Adipocyte (in vitro differentiated cells): ENCODE data around the gene SMAD1.
A peak's percentile ranks its signal among the peaks of the same experiment; 100 is the strongest.

Experiments used
- DNase-seq: peaks from one replicate; pipeline ENCODE4 v3.0.0-alpha.2; 2015; ENCODE audit warnings: low read depth
- H3K27me3 ChIP-seq: replicated peaks from 2 replicates; pipeline ENCODE4 v1.7.0; 2013; ENCODE audit warnings: mild to moderate bottlenecking, low read length, moderate library complexity; ENCODE audit not compliant: control insufficient read depth, insufficient read depth
- H3K36me3 ChIP-seq: 2 replicates; pipeline ENCODE4 v1.7.0; 2013; ENCODE audit warnings: low read length, mild to moderate bottlenecking, moderate library complexity; ENCODE audit not compliant: control insufficient read depth, insufficient read depth, severe bottlenecking
- H3K4me1 ChIP-seq: 2 replicates; pipeline ENCODE4 v1.7.0; 2013; ENCODE audit warnings: mild to moderate bottlenecking, low read length, moderate library complexity; ENCODE audit not compliant: control insufficient read depth, insufficient read depth
- H3K4me3 ChIP-seq: 2 replicates; pipeline ENCODE4 v1.7.0; 2013; ENCODE audit warnings: mild to moderate bottlenecking, low read length, moderate library complexity
- H3K9ac ChIP-seq: 2 replicates; pipeline ENCODE4 v1.7.0; 2013; ENCODE audit warnings: mild to moderate bottlenecking, low read length, moderate library complexity
- H3K9me3 ChIP-seq: 2 replicates; pipeline ENCODE4 v1.7.0; 2013; ENCODE audit warnings: mild to moderate bottlenecking, low read length, moderate library complexity; ENCODE audit not compliant: control insufficient read depth

Gene SMAD1

DNA sequence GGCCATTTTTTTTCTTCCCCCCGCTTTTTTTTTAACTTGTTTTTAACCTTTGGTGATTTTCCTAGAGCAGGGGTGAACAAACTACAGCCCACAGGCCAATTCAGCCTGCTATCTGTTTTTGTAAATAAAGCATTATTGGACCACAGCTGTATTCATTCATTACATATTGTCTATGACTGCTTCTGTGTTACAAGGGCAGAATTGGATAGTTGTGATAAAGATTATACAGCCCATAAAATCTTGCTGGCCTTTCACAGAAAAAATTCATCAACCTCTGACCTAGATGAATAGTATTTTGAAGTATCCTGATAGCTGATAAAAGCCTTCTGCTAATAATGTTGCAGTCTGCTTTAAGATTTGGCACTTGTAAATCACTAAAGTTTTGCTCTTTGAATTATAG is 63.4 kb downstream of the SMAD1 start:
- H3K27me3 ChIP-seq = no peaks in the 10 kb centered on the region
- H3K4me1 ChIP-seq = peaks cover 18% of the 10 kb centered on the region
- no peak overlapping the region for H3K4me3 ChIP-seq
- H3K9me3 ChIP-seq = no peaks in the 10 kb centered on the region
- peaks cover 21% of the 10 kb centered on the region for H3K36me3 ChIP-seq
- peak; percentile 11 for DNase-seq
- no peak overlapping the region for H3K9ac ChIP-seq

DNA sequence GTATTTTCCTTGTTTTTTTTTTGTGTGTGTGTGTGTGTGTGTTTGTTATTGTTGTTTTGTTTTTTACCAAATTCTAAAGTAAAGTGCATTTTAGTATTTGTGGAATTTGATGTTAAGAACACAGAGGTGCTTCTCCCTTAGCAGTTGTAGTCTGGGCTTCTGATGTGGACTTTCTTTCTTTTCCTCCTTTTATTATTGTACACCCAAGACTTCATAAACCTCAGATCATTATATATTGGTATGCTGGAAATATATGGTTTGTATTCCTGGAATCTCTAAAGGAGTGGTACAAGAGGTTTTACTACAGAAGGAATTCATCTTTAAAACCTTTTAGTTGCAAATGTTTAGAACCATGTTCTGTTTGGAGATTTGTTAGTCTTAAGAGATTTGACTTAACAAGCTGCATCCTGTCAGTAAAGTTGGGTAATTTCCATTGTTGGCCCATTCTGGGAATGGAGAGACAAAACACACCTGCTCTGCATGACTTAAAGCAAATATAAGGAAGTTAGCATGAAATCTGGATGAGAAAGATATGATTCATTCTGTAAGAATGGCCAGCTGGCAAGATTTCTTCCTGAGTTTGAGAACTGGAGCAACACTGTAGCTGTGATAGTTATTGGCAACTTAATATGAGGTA is 64.0 kb downstream of the SMAD1 start:
- Histone ChIP-seq H3K4me1 (peaks cover 18% of the 10 kb centered on the region), H3K27me3 (no peaks in the 10 kb centered on the region), H3K36me3 (peaks cover 21% of the 10 kb centered on the region), H3K4me3 (no peak overlapping the region), H3K9me3 (no peaks in the 10 kb centered on the region), H3K9ac (no peak overlapping the region)
- DNase-seq = peak; percentile 91

GRCh38 chr4:145546175-145546915 is 64.7 kb downstream of the SMAD1 start:
- no peaks in the 10 kb centered on the region for H3K27me3 ChIP-seq
- no peaks in the 10 kb centered on the region for H3K9me3 ChIP-seq
- peak; percentile 34 for DNase-seq
- H3K4me3 ChIP-seq = no peak overlapping the region
- peaks cover 14% of the 10 kb centered on the region for H3K4me1 ChIP-seq
- H3K36me3 ChIP-seq = peaks cover 21% of the 10 kb centered on the region
- H3K9ac ChIP-seq = no peak overlapping the region

GRCh38 chr4:145551660-145552059 is 70.0 kb downstream of the SMAD1 start:
- H3K4me3 ChIP-seq = no peak overlapping the region
- no peak overlapping the region for H3K9ac ChIP-seq
- no peaks in the 10 kb centered on the region for H3K9me3 ChIP-seq
- H3K36me3 ChIP-seq = peaks cover 21% of the 10 kb centered on the region
- H3K27me3 ChIP-seq = no peaks in the 10 kb centered on the region
- no peaks in the 10 kb centered on the region for H3K4me1 ChIP-seq
- no peak for DNase-seq

- Histone ChIP-seq H3K9me3 (no peaks in the 10 kb centered on the region), H3K36me3 (peaks cover 22% of the 10 kb centered on the region), H3K9ac (no peak overlapping the region), H3K4me1 (no peaks in the 10 kb centered on the region), H3K27me3 (no peaks in the 10 kb centered on the region), H3K4me3 (no peak overlapping the region)
- no peak for DNase-seq
These were observed 70.6 kb downstream of the SMAD1 start for GRCh38 chr4:145552181-145552822.

- H3K4me3 ChIP-seq = no peak overlapping the region
- H3K9ac ChIP-seq = no peak overlapping the region
- no peaks in the 10 kb centered on the region for H3K4me1 ChIP-seq
- DNase-seq = no peak
- H3K9me3 ChIP-seq = no peaks in the 10 kb centered on the region
- no peaks in the 10 kb centered on the region for H3K27me3 ChIP-seq
- H3K36me3 ChIP-seq = peaks cover 17% of the 10 kb centered on the region
These were observed 71.7 kb downstream of the SMAD1 start for GRCh38 chr4:145553375-145553774.

DNA sequence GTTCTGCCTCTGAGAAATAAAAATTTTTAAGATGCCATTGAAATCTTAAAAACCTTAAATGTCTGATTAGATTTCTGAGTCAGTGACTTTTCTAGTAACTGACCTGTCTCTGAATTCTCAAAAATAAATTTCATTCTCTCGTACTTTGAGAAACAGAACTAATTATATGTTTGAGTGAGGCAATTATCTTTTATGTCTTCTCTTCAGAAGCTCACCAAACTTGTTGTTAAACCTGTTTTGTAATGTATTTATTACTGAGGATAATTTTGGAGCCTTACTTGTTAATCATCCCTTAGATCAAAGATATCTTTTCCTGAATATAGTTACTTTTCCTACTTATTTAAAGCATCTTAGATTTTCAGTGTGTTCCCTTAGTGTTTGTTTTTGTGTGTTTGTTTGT is 73.0 kb downstream of the SMAD1 start:
- no peaks in the 10 kb centered on the region for H3K9me3 ChIP-seq
- H3K27me3 ChIP-seq = no peaks in the 10 kb centered on the region
- no peak for DNase-seq
- peaks cover 25% of the 10 kb centered on the region for H3K36me3 ChIP-seq
- H3K9ac ChIP-seq = no peak overlapping the region
- H3K4me3 ChIP-seq = no peak overlapping the region
- no peaks in the 10 kb centered on the region for H3K4me1 ChIP-seq

GRCh38 chr4:145557720-145558119 is 76.1 kb downstream of the SMAD1 start:
- Histone ChIP-seq H3K4me3 (no peak overlapping the region), H3K27me3 (no peaks in the 10 kb centered on the region), H3K9me3 (no peaks in the 10 kb centered on the region), H3K36me3 (peaks cover 27% of the 10 kb centered on the region), H3K4me1 (no peaks in the 10 kb centered on the region), H3K9ac (no peak overlapping the region)
- DNase-seq = peak; percentile 73

GRCh38 chr4:145563293-145563985 is 81.8 kb downstream of the SMAD1 start:
- Histone ChIP-seq H3K27me3 (peaks cover 8% of the 10 kb centered on the region), H3K9ac (no peak overlapping the region), H3K4me3 (no peak overlapping the region), H3K4me1 (peaks cover 7% of the 10 kb centered on the region), H3K36me3 (peaks cover 10% of the 10 kb centered on the region), H3K9me3 (peaks cover 13% of the 10 kb centered on the region)
- DNase-seq = no peak

GRCh38 chr4:145564540-145564939 is 82.9 kb downstream of the SMAD1 start:
- no peak for DNase-seq
- peaks cover 8% of the 10 kb centered on the region for H3K27me3 ChIP-seq
- peaks cover 7% of the 10 kb centered on the region for H3K4me1 ChIP-seq
- H3K9ac ChIP-seq = no peak overlapping the region
- peaks cover 24% of the 10 kb centered on the region for H3K9me3 ChIP-seq
- peaks cover 4% of the 10 kb centered on the region for H3K36me3 ChIP-seq
- H3K4me3 ChIP-seq = no peak overlapping the region

- no peak overlapping the region for H3K4me3 ChIP-seq
These were observed 83.7 kb downstream of the SMAD1 start for GRCh38 chr4:145565328-145565727.

More at GRCh38 chr4:145565328-145565727, 83.7 kb downstream of the SMAD1 start:
- peak; percentile 57 for DNase-seq
- H3K9me3 ChIP-seq = peaks cover 24% of the 10 kb centered on the region
- H3K36me3 ChIP-seq = no peaks in the 10 kb centered on the region
- H3K4me1 ChIP-seq = peaks cover 7% of the 10 kb centered on the region
- H3K27me3 ChIP-seq = peaks cover 8% of the 10 kb centered on the region
- H3K9ac ChIP-seq = no peak overlapping the region
